D721Med (cell line): ENCODE data around the gene RNF6.

ENCODE experiments used
- DNase-seq: peaks from one replicate; pipeline ENCODE4 v3.0.0; 2011; ENCODE audit warnings: low spot score; ENCODE audit not compliant: insufficient read length
- FAIRE-seq: peaks from 2 replicates; lab custom pipeline; 2011; peaks lifted over from hg19 to GRCh38; lab: Jason Lieb, UNC
- CTCF ChIP-seq: IDR thresholded peaks from 2 replicates; pipeline ENCODE4 v1.5.1; 2012; ENCODE audit warnings: mild to moderate bottlenecking, control low read depth; ENCODE audit not compliant: insufficient read depth; ENCODE audit errors: missing control alignments

RNF6 gene

GRCh38 chr13:26225896-26226617, 3.9 kb upstream of the RNF6 start:
- FAIRE-seq (no peak), DNase-seq (no peak)
- TF ChIP-seq CTCF: no peak

GRCh38 chr13:26222520-26223046, 469 bp upstream of the RNF6 start:
- no peak for FAIRE-seq
- TF ChIP-seq CTCF: no peak
- no peak for DNase-seq

GRCh38 chr13:26221399-26221720, 754 bp downstream of the RNF6 start:
- FAIRE-seq (no peak), DNase-seq (no peak)
- no peak for TF ChIP-seq CTCF

GRCh38 chr13:26220575-26220974, 1.5 kb downstream of the RNF6 start:
- TF ChIP-seq CTCF: no peak
- DNase-seq (no peak), FAIRE-seq (no peak)

GRCh38 chr13:26219726-26220125, 2.4 kb downstream of the RNF6 start:
- no peak for TF ChIP-seq CTCF
- no peak for FAIRE-seq
- DNase-seq: no peak

- DNase-seq (no peak), FAIRE-seq (no peak)
- TF ChIP-seq CTCF: no peak
These were observed 6.1 kb downstream of the RNF6 start for GRCh38 chr13:26216042-26216441.

- FAIRE-seq: no peak
- no peak for TF ChIP-seq CTCF
- DNase-seq: no peak
These were observed 8.1 kb downstream of the RNF6 start for GRCh38 chr13:26213982-26214381.
